Measurements from ENCODE around the gene ADCY6.
A peak's percentile ranks its signal among the peaks of the same experiment; 100 is the strongest.
"Not testable (repeated sequence)": the region's sequence is repeated elsewhere in the genome, so short reads cannot be mapped to it uniquely, and the experiment has no call there.

ADCY6 gene

DNA sequence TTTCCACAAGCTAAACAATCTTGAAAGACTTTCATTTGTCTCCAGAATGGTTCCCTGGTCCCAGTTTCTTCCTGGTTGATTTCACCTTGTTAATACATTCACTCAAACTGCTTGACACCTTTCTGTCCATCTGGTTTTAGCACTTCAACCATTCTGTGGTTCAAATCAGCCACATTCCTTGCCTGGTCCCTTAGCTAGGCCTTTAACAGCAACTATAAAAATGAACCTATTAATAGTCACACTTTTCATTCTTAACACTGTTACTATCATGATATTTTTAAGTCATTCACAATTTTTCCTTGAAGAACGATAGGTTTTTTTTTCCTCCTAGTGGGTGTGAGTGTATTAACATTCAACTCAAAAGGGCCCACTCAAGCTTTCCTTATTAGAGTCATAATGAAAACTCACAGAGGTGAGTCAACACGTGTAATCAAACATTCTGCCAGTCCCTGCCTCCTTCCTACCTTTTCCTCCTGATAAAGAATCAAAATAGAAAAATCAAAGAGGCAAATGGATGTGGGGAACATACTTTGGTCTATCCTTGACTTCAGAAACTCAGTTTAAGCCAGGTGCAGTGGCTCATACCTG, 38.0 kb downstream of the ADCY6 start:
- no peak for DNase-seq (ENCODE audit: low read depth, low spot score)

DNA sequence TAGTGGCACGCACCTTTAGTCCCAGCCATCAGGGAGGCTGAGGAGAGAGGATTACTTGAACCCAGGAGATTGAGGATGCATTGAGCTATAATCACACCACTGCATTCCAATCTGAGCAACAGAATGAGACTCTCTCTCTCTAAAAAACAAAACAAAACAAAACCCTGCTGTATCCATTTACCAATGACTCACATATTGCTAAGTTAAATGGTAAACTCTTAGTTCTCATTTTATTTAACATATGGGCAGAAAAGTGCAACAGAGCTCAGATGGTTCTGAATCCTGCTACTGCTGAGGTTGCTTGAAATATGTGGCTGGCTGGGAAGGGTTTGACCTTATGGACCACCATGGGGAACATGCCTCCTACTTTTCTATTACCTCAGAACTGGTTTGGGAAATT, 38.7 kb downstream of the ADCY6 start:
- Histone ChIP-seq H3K36me3 (ENCODE audit: insufficient read depth, insufficient read length, low read length) (no peaks in the 10 kb centered on the region), H3K9me3 (ENCODE audit: insufficient read depth, low read length) (no peaks in the 10 kb centered on the region), H3K4me3 (ENCODE audit: insufficient read length, low read depth) (no peak overlapping the region), H3K4me1 (ENCODE audit: insufficient read depth, insufficient read length) (peaks cover 4% of the 10 kb centered on the region), H3K27me3 (ENCODE audit: insufficient read depth, insufficient read length) (no peaks in the 10 kb centered on the region), H3K9ac (ENCODE audit: insufficient read length, low read depth) (no peak overlapping the region)
- no peak for DNase-seq (ENCODE audit: low read depth, low spot score)
- TF ChIP-seq SUZ12 (IDR thresholded peaks at IDR 0.05; ENCODE audit: extremely low read depth, insufficient read depth, insufficient read length) (no peak), YY1 (IDR thresholded peaks at IDR 0.05; ENCODE audit: insufficient read depth, insufficient read length) (no peak), ZNF274 (IDR thresholded peaks at IDR 0.05; ENCODE audit: low read depth, low read length) (no peak)

More for the DNA sequence above, 38.0 kb downstream of the ADCY6 start:
- H3K27me3 ChIP-seq (ENCODE audit: insufficient read depth, insufficient read length): no peaks in the 10 kb centered on the region
- no peak overlapping the region for H3K4me3 ChIP-seq (ENCODE audit: insufficient read length, low read depth)
- no peaks in the 10 kb centered on the region for H3K9me3 ChIP-seq (ENCODE audit: insufficient read depth, low read length)
- TF ChIP-seq YY1 (IDR thresholded peaks at IDR 0.05; ENCODE audit: insufficient read depth, insufficient read length) (no peak), ZNF274 (IDR thresholded peaks at IDR 0.05; ENCODE audit: low read depth, low read length) (no peak), SUZ12 (IDR thresholded peaks at IDR 0.05; ENCODE audit: extremely low read depth, insufficient read depth, insufficient read length) (no peak)
- no peak overlapping the region for H3K9ac ChIP-seq (ENCODE audit: insufficient read length, low read depth)
- H3K36me3 ChIP-seq (ENCODE audit: insufficient read depth, insufficient read length, low read length): no peaks in the 10 kb centered on the region
- H3K4me1 ChIP-seq (ENCODE audit: insufficient read depth, insufficient read length): peaks cover 4% of the 10 kb centered on the region

DNA sequence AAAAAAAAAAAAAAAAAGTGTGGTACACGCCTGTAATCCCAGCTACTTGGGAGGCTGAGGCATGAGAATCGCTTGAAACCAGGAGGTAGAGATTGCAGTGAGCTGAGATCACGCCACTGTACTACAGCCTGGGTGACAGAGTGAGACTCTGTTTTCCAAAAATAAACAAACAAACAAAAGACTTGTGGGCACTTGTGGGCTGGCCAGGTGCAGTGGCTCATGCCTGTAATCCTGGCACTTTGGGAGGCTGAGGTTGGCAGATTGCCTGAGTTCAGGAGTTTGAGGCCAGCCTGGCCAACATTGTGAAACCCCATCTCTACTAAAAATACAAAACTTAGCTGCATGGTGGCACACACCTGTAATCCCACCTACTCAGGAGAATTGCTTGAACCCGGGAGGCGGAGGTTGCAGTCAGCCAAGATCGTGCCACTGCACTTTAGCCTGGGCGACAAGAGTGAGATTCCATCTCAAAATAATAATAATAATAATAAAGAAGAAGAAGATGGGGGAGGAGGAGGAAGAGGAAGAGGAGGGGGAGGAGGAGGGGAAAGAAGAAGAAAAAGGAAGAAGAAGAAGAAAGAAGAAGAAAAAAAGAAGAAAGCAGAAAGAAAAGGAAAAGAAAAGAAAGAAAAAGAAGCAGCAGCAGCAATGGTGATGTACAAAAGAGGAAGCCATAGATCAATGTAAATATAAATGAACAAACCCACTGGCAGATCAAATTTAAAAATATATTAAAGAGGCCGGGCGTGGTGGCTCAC, 44.5 kb downstream of the ADCY6 start:
- Histone ChIP-seq H3K4me1 (ENCODE audit: insufficient read depth, insufficient read length) (no peaks in the 10 kb centered on the region), H3K4me3 (ENCODE audit: insufficient read length, low read depth) (no peak overlapping the region), H3K27me3 (ENCODE audit: insufficient read depth, insufficient read length) (no peaks in the 10 kb centered on the region), H3K36me3 (ENCODE audit: insufficient read depth, insufficient read length, low read length) (no peaks in the 10 kb centered on the region), H3K9me3 (ENCODE audit: insufficient read depth, low read length) (no peaks in the 10 kb centered on the region), H3K9ac (ENCODE audit: insufficient read length, low read depth) (peak overlapping the region; percentile 3)
- TF ChIP-seq ZNF274 (IDR thresholded peaks at IDR 0.05; ENCODE audit: low read depth, low read length) (no peak), YY1 (IDR thresholded peaks at IDR 0.05; ENCODE audit: insufficient read depth, insufficient read length) (no peak), SUZ12 (IDR thresholded peaks at IDR 0.05; ENCODE audit: extremely low read depth, insufficient read depth, insufficient read length) (no peak)
- DNase-seq (ENCODE audit: low read depth, low spot score): no peak

DNA sequence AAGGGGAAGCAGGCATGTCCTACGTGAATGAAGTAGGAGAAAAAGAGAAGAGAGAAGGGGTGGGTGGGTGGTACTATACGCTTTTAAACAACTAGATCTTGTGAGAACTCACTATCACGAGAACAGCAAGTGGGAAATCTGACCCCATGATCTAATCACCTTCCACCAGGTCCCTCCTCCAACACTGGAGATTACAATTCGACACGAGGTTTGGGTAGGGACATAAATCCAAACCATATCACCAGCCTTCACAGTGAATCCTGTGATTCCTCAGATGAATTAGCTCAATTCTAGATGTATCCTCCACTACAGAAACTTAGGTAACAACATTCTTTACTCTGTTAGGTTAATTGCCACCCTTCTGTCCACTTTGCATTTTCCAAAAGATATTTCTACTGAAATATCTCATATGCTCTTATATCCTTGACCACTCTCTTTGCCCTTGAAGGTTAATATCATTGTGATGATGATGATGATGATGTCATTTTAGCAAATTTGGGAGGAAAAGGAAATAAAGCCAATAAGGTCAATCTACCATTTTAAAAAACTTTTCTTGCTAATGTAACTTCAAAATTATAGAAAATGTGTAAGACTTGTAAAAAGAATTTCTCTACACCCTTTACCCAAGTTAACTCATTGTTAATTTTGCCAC, 49.1 kb downstream of the ADCY6 start:
- Histone ChIP-seq H3K27me3 (ENCODE audit: insufficient read depth, insufficient read length) (no peaks in the 10 kb centered on the region), H3K9ac (ENCODE audit: insufficient read length, low read depth) (no peak overlapping the region), H3K4me1 (ENCODE audit: insufficient read depth, insufficient read length) (no peaks in the 10 kb centered on the region), H3K36me3 (ENCODE audit: insufficient read depth, insufficient read length, low read length) (no peaks in the 10 kb centered on the region), H3K4me3 (ENCODE audit: insufficient read length, low read depth) (no peak overlapping the region), H3K9me3 (ENCODE audit: insufficient read depth, low read length) (no peaks in the 10 kb centered on the region)
- DNase-seq (ENCODE audit: low read depth, low spot score): no peak
- no peak for TF ChIP-seq YY1 (IDR thresholded peaks at IDR 0.05; ENCODE audit: insufficient read depth, insufficient read length)
- no peak for TF ChIP-seq ZNF274 (IDR thresholded peaks at IDR 0.05; ENCODE audit: low read depth, low read length)
- no peak for TF ChIP-seq SUZ12 (IDR thresholded peaks at IDR 0.05; ENCODE audit: extremely low read depth, insufficient read depth, insufficient read length)

DNA sequence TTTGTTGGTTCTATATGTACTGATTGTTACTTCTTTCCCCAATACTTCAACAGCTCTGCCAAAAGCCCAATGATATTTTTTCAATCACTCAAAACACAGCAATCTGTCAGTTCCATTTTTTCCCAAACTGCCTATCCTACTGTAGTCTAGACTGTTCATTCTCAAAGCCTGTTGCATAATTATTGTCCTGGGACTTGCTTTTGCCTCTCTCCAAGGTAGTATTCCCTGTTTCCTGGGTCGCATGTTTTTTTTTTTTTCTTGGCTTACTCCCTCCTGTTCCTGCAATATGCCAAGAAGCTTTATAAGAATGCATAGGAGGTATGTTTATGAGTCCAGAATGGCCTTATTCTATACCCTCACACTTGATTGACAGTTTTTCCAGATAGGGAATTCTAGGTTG, 52.4 kb downstream of the ADCY6 start:
- Histone ChIP-seq H3K9ac (ENCODE audit: insufficient read length, low read depth) (no peak overlapping the region), H3K4me3 (ENCODE audit: insufficient read length, low read depth) (no peak overlapping the region), H3K36me3 (ENCODE audit: insufficient read depth, insufficient read length, low read length) (no peaks in the 10 kb centered on the region), H3K4me1 (ENCODE audit: insufficient read depth, insufficient read length) (no peaks in the 10 kb centered on the region), H3K27me3 (ENCODE audit: insufficient read depth, insufficient read length) (no peaks in the 10 kb centered on the region), H3K9me3 (ENCODE audit: insufficient read depth, low read length) (no peaks in the 10 kb centered on the region)
- TF ChIP-seq SUZ12 (IDR thresholded peaks at IDR 0.05; ENCODE audit: extremely low read depth, insufficient read depth, insufficient read length) (no peak), ZNF274 (IDR thresholded peaks at IDR 0.05; ENCODE audit: low read depth, low read length) (no peak), YY1 (IDR thresholded peaks at IDR 0.05; ENCODE audit: insufficient read depth, insufficient read length) (no peak)
- DNase-seq (ENCODE audit: low read depth, low spot score): no peak

DNA sequence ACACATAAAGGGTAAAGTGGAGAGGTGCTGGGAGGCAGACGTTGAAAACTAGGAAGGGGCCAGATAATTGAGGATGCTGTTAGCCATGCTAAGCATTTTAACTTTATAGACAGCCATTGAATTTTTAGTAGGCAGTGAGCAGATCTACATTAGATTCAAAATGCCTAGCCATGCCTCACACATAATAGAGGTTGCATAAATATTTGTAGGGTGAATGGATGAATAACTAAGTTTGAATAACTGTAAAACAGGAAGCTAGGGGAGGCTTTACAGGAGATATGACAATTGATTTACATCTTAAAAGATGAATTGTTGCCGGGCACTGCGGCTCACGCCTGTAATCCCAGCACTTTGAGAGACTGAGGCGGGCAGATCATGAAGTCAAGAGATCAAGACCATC, 60.1 kb downstream of the ADCY6 start:
- Histone ChIP-seq H3K36me3 (ENCODE audit: insufficient read depth, insufficient read length, low read length) (no peaks in the 10 kb centered on the region), H3K4me3 (ENCODE audit: insufficient read length, low read depth) (no peak overlapping the region), H3K4me1 (ENCODE audit: insufficient read depth, insufficient read length) (no peaks in the 10 kb centered on the region), H3K9ac (ENCODE audit: insufficient read length, low read depth) (no peak overlapping the region), H3K9me3 (ENCODE audit: insufficient read depth, low read length) (peaks cover 4% of the 10 kb centered on the region; the same call in 1 of the 2 replicates), H3K27me3 (ENCODE audit: insufficient read depth, insufficient read length) (no peaks in the 10 kb centered on the region)
- TF ChIP-seq ZNF274 (IDR thresholded peaks at IDR 0.05; ENCODE audit: low read depth, low read length) (no peak), YY1 (IDR thresholded peaks at IDR 0.05; ENCODE audit: insufficient read depth, insufficient read length) (no peak), SUZ12 (IDR thresholded peaks at IDR 0.05; ENCODE audit: extremely low read depth, insufficient read depth, insufficient read length) (no peak)
- DNase-seq (ENCODE audit: low read depth, low spot score): no peak

DNA sequence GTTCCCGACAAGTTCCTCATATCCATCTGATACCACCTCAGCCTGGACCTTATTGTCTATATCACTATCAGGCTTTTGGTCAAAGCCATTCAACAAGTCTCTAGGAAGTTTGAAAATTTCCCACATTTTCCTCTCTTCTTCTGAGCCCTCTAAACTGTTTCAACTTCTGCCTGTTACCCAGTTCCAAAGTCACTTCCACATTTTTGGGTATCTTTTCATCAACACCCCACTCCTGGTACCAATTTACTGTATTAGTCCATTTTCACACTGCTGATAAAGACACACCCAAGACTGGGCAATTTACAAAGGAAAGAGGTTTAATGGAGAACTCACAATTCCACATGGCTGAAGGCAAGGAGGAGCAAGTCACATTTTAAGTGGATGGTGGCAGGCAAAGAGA, 68.2 kb downstream of the ADCY6 start:
- not testable (repeated sequence) for H3K9ac ChIP-seq (ENCODE audit: insufficient read length, low read depth); H3K4me3 ChIP-seq (ENCODE audit: insufficient read length, low read depth); H3K36me3 ChIP-seq (ENCODE audit: insufficient read depth, insufficient read length, low read length); H3K4me1 ChIP-seq (ENCODE audit: insufficient read depth, insufficient read length); DNase-seq (ENCODE audit: low read depth, low spot score); H3K27me3 ChIP-seq (ENCODE audit: insufficient read depth, insufficient read length)
- H3K9me3 ChIP-seq (ENCODE audit: insufficient read depth, low read length): peaks cover 25% of the 10 kb centered on the region; the same call in 1 of the 2 replicates

DNA sequence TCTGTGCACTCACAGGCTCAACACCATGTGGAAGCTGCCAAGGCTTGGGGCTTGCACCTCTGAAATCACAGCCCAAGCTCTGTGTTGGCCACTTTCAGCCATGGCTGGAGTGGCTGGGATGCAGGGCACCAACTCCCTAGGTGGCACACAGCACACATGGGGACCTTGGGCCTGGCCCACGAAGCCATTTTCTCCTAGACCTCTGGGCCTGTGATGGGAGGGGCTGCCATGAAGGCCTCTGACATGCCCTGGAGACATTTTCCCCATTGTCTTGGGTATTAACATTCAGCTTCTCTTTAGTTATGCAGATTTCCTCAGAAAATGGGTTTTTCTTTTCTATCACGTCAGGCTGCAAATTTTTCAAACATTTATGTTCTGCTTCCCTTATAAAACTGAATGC, 68.7 kb downstream of the ADCY6 start:
- not testable (repeated sequence) for H3K9ac ChIP-seq (ENCODE audit: insufficient read length, low read depth); DNase-seq (ENCODE audit: low read depth, low spot score); H3K4me1 ChIP-seq (ENCODE audit: insufficient read depth, insufficient read length); H3K27me3 ChIP-seq (ENCODE audit: insufficient read depth, insufficient read length); H3K4me3 ChIP-seq (ENCODE audit: insufficient read length, low read depth); H3K36me3 ChIP-seq (ENCODE audit: insufficient read depth, insufficient read length, low read length)
- peaks cover 25% of the 10 kb centered on the region; the same call in 1 of the 2 replicates for H3K9me3 ChIP-seq (ENCODE audit: insufficient read depth, low read length)

DNA sequence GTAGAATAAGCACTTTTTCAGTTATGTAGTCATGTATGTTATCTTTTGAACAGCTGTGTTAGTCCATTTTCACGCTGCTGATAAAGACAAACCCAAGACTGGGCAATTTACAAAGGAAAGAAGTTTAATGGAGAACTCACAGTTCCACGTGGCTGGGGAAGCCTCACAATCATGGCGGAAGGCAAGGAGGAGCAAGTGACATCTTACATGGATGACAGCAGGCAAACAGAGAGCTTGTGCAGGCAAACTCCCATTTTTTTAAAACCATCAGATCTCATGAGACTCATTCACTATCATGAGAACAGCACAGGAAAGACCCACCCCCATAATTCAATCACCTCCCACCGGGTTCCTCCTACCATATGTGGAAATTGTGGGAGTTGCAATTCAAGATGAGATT, 69.9 kb downstream of the ADCY6 start:
- not testable (repeated sequence) for H3K9ac ChIP-seq (ENCODE audit: insufficient read length, low read depth); H3K4me1 ChIP-seq (ENCODE audit: insufficient read depth, insufficient read length); DNase-seq (ENCODE audit: low read depth, low spot score); H3K27me3 ChIP-seq (ENCODE audit: insufficient read depth, insufficient read length); H3K4me3 ChIP-seq (ENCODE audit: insufficient read length, low read depth)
- H3K36me3 ChIP-seq (ENCODE audit: insufficient read depth, insufficient read length, low read length): peaks cover 15% of the 10 kb centered on the region
- H3K9me3 ChIP-seq (ENCODE audit: insufficient read depth, low read length): peaks cover 25% of the 10 kb centered on the region; the same call in 1 of the 2 replicates

Measured in NT2/D1 (cell line).